Parathyroid adenoma (tissue), 2 donors: ENCODE results near the gene MYADML2.

ENCODE experiments used
- H2AFZ ChIP-seq: fragments of 300-600 bp; sonication (generic); one replicate; pipeline ENCODE4 v1.7.0; 2017; ENCODE audit warnings: antibody characterized with exemption, mild to moderate bottlenecking
- H3K27ac ChIP-seq: fragments of 300-600 bp; sonication (generic); one replicate; pipeline ENCODE4 v1.7.0; 2017
- H3K27me3 ChIP-seq: fragments of 300-600 bp; sonication (generic); one replicate; pipeline ENCODE4 v1.7.0; 2017; ENCODE audit warnings: low read length; ENCODE audit not compliant: control insufficient read depth, insufficient read depth
- H3K36me3 ChIP-seq: fragments of 300-600 bp; sonication (generic); one replicate; pipeline ENCODE4 v1.7.0; 2017; ENCODE audit warnings: low read length; ENCODE audit not compliant: control insufficient read depth, insufficient read depth
- H3K4me1 ChIP-seq: fragments of 300-600 bp; sonication (generic); one replicate; pipeline ENCODE4 v1.7.0; 2017; ENCODE audit warnings: control low read depth
- H3K4me2 ChIP-seq: fragments of 300-600 bp; sonication (generic); one replicate; pipeline ENCODE4 v1.7.0; 2017; ENCODE audit warnings: low read length
- H3K4me3 ChIP-seq: fragments of 300-600 bp; sonication (generic); one replicate; pipeline ENCODE4 v1.7.0; 2017; ENCODE audit warnings: low read depth, low read length
- H3K79me2 ChIP-seq: fragments of 300-600 bp; sonication (generic); one replicate; pipeline ENCODE4 v1.7.0; 2017; ENCODE audit warnings: control low read depth
- H3K9ac ChIP-seq: fragments of 300-600 bp; sonication (generic); one replicate; pipeline ENCODE4 v1.7.0; 2017; ENCODE audit warnings: mild to moderate bottlenecking
- H3K9me3 ChIP-seq: fragments of 300-600 bp; sonication (generic); one replicate; pipeline ENCODE4 v1.7.0; 2017; ENCODE audit warnings: low read length; ENCODE audit not compliant: control insufficient read depth
- TF ChIP-seq, protein P1 (sequence below): fragments of 300-600 bp; sonication (generic); IDR thresholded peaks from one replicate; pipeline ENCODE4 v1.7.0; 2017; ENCODE audit warnings: antibody characterized with exemption, mild to moderate bottlenecking
- donor health status: primary hyperparathyroidism.

Gene MYADML2

DNA sequence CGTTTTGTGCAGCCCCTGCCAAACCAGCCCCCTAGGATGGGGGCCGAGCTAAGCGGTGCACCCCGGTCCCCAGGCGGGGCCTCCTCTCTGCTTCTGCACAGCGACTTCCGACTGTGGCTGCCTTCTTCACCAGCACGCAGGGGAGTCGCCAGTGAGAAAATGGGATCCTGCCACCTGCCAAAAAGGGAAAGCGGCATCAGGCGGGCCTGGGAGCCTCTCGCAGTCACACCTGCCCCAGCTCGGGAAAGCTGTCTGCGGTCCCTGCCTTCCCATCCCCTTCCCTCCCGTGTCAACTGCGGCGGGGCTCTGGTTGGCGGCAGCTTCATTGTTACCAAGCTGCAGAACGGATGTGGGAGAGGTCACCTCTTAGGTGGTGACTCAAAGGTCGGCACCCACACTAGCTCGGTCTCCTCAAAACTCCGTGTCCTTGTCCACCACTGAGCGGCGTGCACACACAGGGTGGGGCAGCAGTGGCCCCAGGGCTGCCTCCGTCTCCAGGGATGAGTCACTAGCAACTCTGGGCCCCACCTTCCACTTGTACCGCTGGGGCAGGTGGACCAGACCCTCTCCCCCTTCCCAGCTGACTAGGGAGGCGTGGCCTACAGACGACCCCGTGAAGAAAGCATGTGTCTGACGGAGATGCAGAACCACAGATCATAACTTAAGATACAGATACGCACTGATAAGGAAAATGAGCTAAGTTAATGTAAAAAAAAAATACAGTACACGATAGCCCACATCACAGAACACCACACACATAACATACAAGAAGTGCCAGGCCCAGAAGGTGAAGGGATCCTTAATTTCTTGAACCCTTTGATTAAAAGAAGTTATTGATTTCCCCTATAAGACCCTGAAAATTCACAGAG lies 34.4 kb downstream of the MYADML2 start:
- Histone ChIP-seq H3K4me1 (peaks cover 10% of the 10 kb centered on the region), H3K4me3 (no peak overlapping the region)

DNA sequence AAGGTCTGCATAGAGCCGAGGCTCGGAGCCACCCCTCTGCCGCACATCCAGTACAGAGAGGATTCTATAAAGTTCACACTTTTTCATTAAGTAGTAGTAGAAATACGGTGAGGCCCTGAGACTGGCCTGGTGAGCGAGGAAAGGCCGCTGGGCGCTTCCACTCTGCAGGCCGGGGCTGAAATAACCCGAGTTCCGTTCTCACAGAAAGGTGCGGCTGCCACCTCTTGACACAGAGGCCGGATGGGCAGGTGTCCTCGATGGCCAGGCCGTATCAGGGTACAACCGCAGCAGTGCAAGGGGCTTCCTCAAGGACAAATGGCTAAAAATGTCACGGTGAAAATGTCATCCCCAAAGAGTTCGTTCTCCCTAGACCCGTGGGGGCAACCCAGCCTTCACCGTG lies 35.1 kb downstream of the MYADML2 start:
- Histone ChIP-seq H3K79me2 (peaks cover 21% of the 10 kb centered on the region), H3K4me3 (peak overlapping the region; percentile 6), H2AFZ (no peak overlapping the region), H3K9ac (no peak overlapping the region), H3K4me1 (peaks cover 8% of the 10 kb centered on the region), H3K27me3 (no peaks in the 10 kb centered on the region), H3K4me2 (peak overlapping the region; percentile 32), H3K36me3 (no peaks in the 10 kb centered on the region), H3K9me3 (no peaks in the 10 kb centered on the region), H3K27ac (no peak overlapping the region)
- TF ChIP-seq, protein P1, sequence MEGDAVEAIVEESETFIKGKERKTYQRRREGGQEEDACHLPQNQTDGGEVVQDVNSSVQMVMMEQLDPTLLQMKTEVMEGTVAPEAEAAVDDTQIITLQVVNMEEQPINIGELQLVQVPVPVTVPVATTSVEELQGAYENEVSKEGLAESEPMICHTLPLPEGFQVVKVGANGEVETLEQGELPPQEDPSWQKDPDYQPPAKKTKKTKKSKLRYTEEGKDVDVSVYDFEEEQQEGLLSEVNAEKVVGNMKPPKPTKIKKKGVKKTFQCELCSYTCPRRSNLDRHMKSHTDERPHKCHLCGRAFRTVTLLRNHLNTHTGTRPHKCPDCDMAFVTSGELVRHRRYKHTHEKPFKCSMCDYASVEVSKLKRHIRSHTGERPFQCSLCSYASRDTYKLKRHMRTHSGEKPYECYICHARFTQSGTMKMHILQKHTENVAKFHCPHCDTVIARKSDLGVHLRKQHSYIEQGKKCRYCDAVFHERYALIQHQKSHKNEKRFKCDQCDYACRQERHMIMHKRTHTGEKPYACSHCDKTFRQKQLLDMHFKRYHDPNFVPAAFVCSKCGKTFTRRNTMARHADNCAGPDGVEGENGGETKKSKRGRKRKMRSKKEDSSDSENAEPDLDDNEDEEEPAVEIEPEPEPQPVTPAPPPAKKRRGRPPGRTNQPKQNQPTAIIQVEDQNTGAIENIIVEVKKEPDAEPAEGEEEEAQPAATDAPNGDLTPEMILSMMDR: no peak

More for the DNA sequence above, 34.4 kb downstream of the MYADML2 start:
- Histone ChIP-seq H3K4me2 (no peak overlapping the region), H3K27me3 (no peaks in the 10 kb centered on the region), H3K9ac (no peak overlapping the region), H3K36me3 (no peaks in the 10 kb centered on the region), H3K27ac (no peak overlapping the region), H2AFZ (no peak overlapping the region), H3K79me2 (peaks cover 22% of the 10 kb centered on the region), H3K9me3 (no peaks in the 10 kb centered on the region)
- TF ChIP-seq, protein P1: no peak

DNA sequence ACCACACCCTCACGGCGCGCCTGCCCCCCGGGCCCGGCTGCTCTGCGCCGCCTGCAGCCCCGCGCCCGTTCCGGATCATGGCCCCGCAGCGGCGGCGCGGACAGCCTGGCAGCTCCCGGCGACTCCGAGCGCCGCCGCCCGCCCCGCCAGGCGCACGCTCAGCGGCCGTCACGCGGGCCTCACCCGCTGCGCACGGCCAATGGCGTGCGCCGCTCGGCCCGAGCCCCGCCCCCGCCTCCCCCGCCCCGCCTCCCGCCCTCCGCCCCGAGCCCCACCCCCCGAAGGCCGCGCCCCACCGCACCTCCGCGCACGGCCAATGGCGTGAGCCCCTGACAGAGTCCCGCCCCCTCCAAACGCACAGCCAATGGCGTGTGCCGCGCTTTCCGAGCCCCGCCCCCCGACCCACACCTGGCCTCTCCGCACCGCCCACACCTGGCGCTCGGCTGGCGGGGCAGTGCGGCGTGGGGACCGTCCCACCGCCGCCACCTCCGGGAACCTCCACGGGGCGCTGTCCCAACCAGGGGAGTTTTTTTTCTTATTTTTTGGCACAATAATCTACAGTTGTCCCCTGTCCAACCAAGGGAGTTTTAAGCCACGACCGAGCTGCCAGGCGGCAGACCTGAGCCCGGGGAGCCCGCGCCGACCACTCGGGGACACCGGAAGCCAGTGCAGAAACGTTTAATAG lies 35.6 kb downstream of the MYADML2 start, which contains the start of gene PCYT2:
TSS of gene PCYT2 (minus strand) at position 123 of the 685 bp plus-strand sequence. CDS start at position 79, 44 bp downstream.
- peaks cover 18% of the 10 kb centered on the region for H3K79me2 ChIP-seq
- no peaks in the 10 kb centered on the region for H3K36me3 ChIP-seq
- no peak within 1 kb of the TSS for H3K9ac ChIP-seq
- H2AFZ ChIP-seq: peak within 1 kb of the TSS; percentile 85
- TF ChIP-seq, protein P1: peak; percentile 14
- H3K4me1 ChIP-seq: peaks cover 4% of the 10 kb centered on the region
- H3K27me3 ChIP-seq: no peaks in the 10 kb centered on the region
- peak within 1 kb of the TSS; percentile 92 for H3K4me2 ChIP-seq
- no peaks in the 10 kb centered on the region for H3K9me3 ChIP-seq
- no peak within 1 kb of the TSS for H3K27ac ChIP-seq
- peak within 1 kb of the TSS; percentile 79 for H3K4me3 ChIP-seq

DNA sequence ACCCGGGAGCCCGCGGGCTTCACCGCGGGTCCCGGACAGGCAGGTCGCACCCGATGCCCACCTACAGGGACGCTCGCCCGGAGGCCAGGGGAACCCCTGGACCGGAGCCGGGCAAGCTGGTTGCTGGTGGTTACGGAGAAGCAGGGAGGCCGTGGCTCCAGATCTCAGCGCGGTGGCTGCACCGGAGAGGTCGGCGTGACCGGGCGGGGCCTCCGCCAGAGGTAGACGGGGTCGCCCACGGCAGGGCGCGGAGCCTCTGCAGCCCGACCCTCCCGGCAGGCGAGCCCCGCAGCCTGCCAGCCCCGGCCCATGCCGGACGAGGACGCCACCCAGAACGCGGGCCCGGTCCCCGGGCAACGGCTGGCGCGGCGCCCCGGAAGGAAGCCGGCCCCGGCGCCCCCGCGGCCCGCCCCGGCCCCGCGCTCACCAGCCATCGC lies 36.2 kb downstream of the MYADML2 start:
- Histone ChIP-seq H3K36me3 (no peaks in the 10 kb centered on the region), H2AFZ (peak overlapping the region; percentile 85), H3K9ac (no peak overlapping the region), H3K4me3 (peak overlapping the region; percentile 79), H3K27ac (no peak overlapping the region), H3K27me3 (no peaks in the 10 kb centered on the region), H3K79me2 (peaks cover 17% of the 10 kb centered on the region), H3K4me1 (peaks cover 4% of the 10 kb centered on the region), H3K4me2 (peak overlapping the region; percentile 92), H3K9me3 (no peaks in the 10 kb centered on the region)
- TF ChIP-seq, protein P1: no peak
